Activated T-cell treated with anti-CD3 and anti-CD28 coated beads, Interleukin-2, amount 50 U/mL, for 24 hours (primary cell): ENCODE results near the gene PDCD2L.
"Not testable (repeated sequence)": the region's sequence is repeated elsewhere in the genome, so short reads cannot be mapped to it uniquely, and the experiment has no call there.

ENCODE experiments used
- DNase-seq: peaks from one replicate; pipeline ENCODE4 v3.0.0-alpha.2; 2020
- H3K27ac Mint-ChIP-seq: 2 replicates; pipeline ENCODE4 v1.8.0; 2020; ENCODE audit warnings: mild to moderate bottlenecking, mixed read lengths
- H3K27me3 Mint-ChIP-seq: 2 replicates; pipeline ENCODE4 v1.8.0; 2020; ENCODE audit warnings: mixed read lengths
- H3K36me3 Mint-ChIP-seq: 2 replicates; pipeline ENCODE4 v1.8.0; 2020; ENCODE audit warnings: low read depth, mixed read lengths
- H3K4me1 Mint-ChIP-seq: 2 replicates; pipeline ENCODE4 v1.8.0; 2020; ENCODE audit warnings: low read depth, mixed read lengths
- H3K4me3 Mint-ChIP-seq: 2 replicates; pipeline ENCODE4 v1.8.0; 2020; ENCODE audit warnings: mild to moderate bottlenecking, moderate library complexity, mixed read lengths
- H3K9me3 Mint-ChIP-seq: 2 replicates; pipeline ENCODE4 v1.8.0; 2020; ENCODE audit warnings: mixed read lengths

The PDCD2L gene

GRCh38 chr19:34388745-34389144 lies 15.5 kb upstream of the PDCD2L start:
- not testable (repeated sequence) for H3K4me1 Mint-ChIP-seq, H3K27me3 Mint-ChIP-seq, H3K9me3 Mint-ChIP-seq, H3K27ac Mint-ChIP-seq, H3K4me3 Mint-ChIP-seq, DNase-seq
- peaks cover 53% of the 10 kb centered on the region for H3K36me3 Mint-ChIP-seq

- Mint-ChIP-seq H3K4me1 (no peaks in the 10 kb centered on the region), H3K9me3 (no peaks in the 10 kb centered on the region), H3K27ac (no peak overlapping the region), H3K36me3 (peaks cover 46% of the 10 kb centered on the region), H3K4me3 (no peak overlapping the region), H3K27me3 (no peaks in the 10 kb centered on the region)
- DNase-seq: no peak
These were observed 12.4 kb upstream of the PDCD2L start for GRCh38 chr19:34391813-34392212.

- H3K27ac Mint-ChIP-seq: no peak overlapping the region
These were observed 11.2 kb upstream of the PDCD2L start for GRCh38 chr19:34393031-34393430.

DNA sequence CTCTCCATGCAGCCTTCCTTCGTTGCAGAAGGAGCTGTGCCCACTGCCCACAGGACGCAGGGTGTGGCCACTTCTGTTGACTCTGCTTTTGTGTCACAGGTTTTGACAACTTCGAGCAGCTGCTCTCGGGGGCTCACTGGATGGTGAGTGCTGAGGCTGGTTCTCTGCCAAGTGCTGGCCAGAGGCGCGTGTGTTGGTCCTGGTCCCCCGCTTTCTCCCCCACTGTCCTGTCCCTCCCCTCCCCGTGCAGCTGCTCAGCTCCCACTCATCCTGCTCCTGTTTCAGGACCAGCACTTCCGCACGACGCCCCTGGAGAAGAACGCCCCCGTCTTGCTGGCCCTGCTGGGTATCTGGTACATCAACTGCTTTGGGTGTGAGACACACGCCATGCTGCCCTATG lies 10.6 kb upstream of the PDCD2L start:
- Mint-ChIP-seq H3K27me3 (no peaks in the 10 kb centered on the region), H3K4me1 (no peaks in the 10 kb centered on the region)

More at GRCh38 chr19:34393031-34393430, 11.2 kb upstream of the PDCD2L start:
- Mint-ChIP-seq H3K4me3 (no peak overlapping the region), H3K9me3 (no peaks in the 10 kb centered on the region), H3K27me3 (no peaks in the 10 kb centered on the region), H3K4me1 (no peaks in the 10 kb centered on the region), H3K36me3 (peaks cover 44% of the 10 kb centered on the region)
- DNase-seq: no peak

GRCh38 chr19:34397853-34398252 lies 6.3 kb upstream of the PDCD2L start:
- H3K27me3 Mint-ChIP-seq: no peaks in the 10 kb centered on the region
- H3K36me3 Mint-ChIP-seq: peaks cover 78% of the 10 kb centered on the region
- H3K9me3 Mint-ChIP-seq: no peaks in the 10 kb centered on the region
- no peak overlapping the region for H3K4me3 Mint-ChIP-seq
- no peak for DNase-seq
- H3K4me1 Mint-ChIP-seq: no peaks in the 10 kb centered on the region
- no peak overlapping the region for H3K27ac Mint-ChIP-seq

More for the DNA sequence above, 10.6 kb upstream of the PDCD2L start:
- no peak overlapping the region for H3K27ac Mint-ChIP-seq
- H3K9me3 Mint-ChIP-seq: no peaks in the 10 kb centered on the region
- peaks cover 44% of the 10 kb centered on the region for H3K36me3 Mint-ChIP-seq
- DNase-seq: no peak
- no peak overlapping the region for H3K4me3 Mint-ChIP-seq

DNA sequence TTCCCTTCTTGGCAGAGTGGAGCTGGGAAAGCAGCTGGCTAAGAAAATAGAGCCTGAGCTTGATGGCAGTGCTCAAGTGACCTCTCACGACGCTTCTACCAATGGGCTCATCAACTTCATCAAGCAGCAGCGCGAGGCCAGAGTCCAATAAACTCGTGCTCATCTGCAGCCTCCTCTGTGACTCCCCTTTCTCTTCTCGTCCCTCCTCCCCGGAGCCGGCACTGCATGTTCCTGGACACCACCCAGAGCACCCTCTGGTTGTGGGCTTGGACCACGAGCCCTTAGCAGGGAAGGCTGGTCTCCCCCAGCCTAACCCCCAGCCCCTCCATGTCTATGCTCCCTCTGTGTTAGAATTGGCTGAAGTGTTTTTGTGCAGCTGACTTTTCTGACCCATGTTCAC lies 4.3 kb upstream of the PDCD2L start:
- Mint-ChIP-seq H3K36me3 (peaks cover 76% of the 10 kb centered on the region), H3K27ac (no peak overlapping the region), H3K27me3 (no peaks in the 10 kb centered on the region), H3K9me3 (no peaks in the 10 kb centered on the region), H3K4me1 (peaks cover 8% of the 10 kb centered on the region), H3K4me3 (no peak overlapping the region)
- DNase-seq: no peak

DNA sequence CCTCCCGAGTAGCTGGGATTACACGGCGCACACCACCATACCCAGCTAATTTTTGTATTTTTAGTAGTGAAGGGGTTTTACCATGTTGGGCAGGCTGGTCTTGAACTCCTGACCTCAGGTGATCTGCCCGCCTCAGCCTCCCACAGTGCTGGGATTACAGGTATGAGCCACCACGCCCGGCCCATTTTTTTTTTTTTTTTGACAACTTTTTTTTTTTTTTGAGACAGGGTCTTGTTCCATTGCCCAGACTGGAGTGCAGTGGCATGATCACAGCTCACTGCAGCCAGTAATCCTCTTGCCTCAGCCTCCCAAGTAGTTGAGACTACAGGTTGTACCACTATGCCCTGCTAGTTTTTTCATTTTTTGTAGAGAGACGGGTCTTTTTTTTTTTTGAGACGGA lies 3.4 kb upstream of the PDCD2L start:
- not testable (repeated sequence) for DNase-seq, H3K27ac Mint-ChIP-seq, H3K9me3 Mint-ChIP-seq, H3K27me3 Mint-ChIP-seq, H3K4me3 Mint-ChIP-seq
- peaks cover 10% of the 10 kb centered on the region for H3K4me1 Mint-ChIP-seq
- peaks cover 74% of the 10 kb centered on the region for H3K36me3 Mint-ChIP-seq

GRCh38 chr19:34402074-34402600 lies 2.1 kb upstream of the PDCD2L start:
- Mint-ChIP-seq H3K27ac (peak overlapping the region; percentile 51), H3K27me3 (no peaks in the 10 kb centered on the region), H3K36me3 (peaks cover 73% of the 10 kb centered on the region), H3K4me3 (no peak overlapping the region), H3K4me1 (peaks cover 16% of the 10 kb centered on the region), H3K9me3 (no peaks in the 10 kb centered on the region)
- no peak for DNase-seq

DNA sequence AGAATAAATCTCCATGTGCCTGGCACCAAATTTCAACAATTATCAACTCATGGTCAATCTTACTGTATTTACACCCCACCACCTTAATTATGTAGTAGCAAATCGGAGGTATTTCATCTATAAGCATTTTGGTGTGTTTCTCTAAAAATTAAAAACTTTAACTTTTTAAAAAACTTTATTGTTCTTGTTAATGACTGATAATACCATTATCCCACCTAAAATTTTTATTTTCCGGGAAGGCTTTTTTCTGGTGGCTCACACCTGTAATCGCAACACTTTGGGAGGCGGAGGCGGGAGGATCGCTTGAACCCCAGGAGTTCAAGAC lies 453 bp upstream of the PDCD2L start:
- peak overlapping the region; percentile 91 for H3K4me3 Mint-ChIP-seq
- H3K9me3 Mint-ChIP-seq: no peaks in the 10 kb centered on the region
- DNase-seq: no peak
- H3K36me3 Mint-ChIP-seq: peaks cover 74% of the 10 kb centered on the region
- no peaks in the 10 kb centered on the region for H3K27me3 Mint-ChIP-seq
- peaks cover 27% of the 10 kb centered on the region for H3K4me1 Mint-ChIP-seq
- H3K27ac Mint-ChIP-seq: peak overlapping the region; percentile 94

GRCh38 chr19:34405892-34406660 lies 1.9 kb downstream of the PDCD2L start:
- Mint-ChIP-seq H3K27ac (no peak overlapping the region), H3K9me3 (no peaks in the 10 kb centered on the region), H3K4me3 (peak overlapping the region; percentile 91), H3K4me1 (peaks cover 37% of the 10 kb centered on the region), H3K36me3 (peaks cover 73% of the 10 kb centered on the region), H3K27me3 (no peaks in the 10 kb centered on the region)
- DNase-seq: no peak

DNA sequence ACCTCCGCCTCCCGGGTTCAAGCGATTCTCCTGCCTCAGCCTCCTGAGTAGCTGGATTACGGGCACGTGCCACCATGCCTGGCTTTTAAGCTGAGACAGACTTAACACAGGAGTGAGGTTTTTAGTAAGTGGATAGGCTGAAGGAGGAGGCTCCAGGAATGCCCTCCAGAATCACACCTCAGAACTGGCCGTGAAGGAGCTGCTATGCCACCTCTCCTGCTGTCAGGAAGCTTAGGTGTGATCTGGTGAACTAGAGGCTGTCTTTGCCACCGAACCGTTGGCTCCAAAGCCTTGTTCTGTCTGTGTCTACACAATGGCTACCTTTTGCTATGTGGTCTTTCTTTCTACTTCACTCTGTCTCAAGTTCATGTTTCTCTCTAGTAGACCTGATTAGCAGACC lies 4.2 kb downstream of the PDCD2L start:
- Mint-ChIP-seq H3K27me3 (no peaks in the 10 kb centered on the region), H3K9me3 (no peaks in the 10 kb centered on the region), H3K4me3 (no peak overlapping the region), H3K36me3 (peaks cover 78% of the 10 kb centered on the region), H3K27ac (peak overlapping the region; percentile 57), H3K4me1 (peaks cover 37% of the 10 kb centered on the region)
- no peak for DNase-seq

- Mint-ChIP-seq H3K9me3 (no peaks in the 10 kb centered on the region), H3K36me3 (peaks cover 83% of the 10 kb centered on the region), H3K27me3 (no peaks in the 10 kb centered on the region), H3K4me1 (peaks cover 31% of the 10 kb centered on the region), H3K27ac (peak overlapping the region; percentile 57), H3K4me3 (no peak overlapping the region)
- DNase-seq: no peak
These were observed 5.3 kb downstream of the PDCD2L start for GRCh38 chr19:34409189-34410164.

DNA sequence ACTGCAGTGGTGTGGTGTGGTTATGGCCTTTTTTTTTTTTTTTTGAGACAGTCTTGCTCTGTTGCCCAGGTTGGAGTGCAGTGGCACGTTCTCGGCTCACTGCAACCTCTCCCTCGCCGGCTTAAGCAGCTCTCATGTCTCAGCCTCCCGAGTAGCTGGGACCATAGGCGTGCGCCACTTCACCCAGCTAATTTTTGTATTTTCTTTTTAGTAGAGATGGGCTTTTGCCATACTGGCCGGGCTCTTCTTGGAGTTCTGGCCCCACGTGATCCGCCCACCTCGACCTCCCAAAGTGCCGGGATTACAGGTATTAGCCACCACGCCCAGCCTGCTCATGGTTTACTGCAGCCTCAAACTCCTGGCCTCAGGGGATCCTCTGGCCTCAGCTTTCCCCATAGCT lies 7.0 kb downstream of the PDCD2L start:
- no peak overlapping the region for H3K4me3 Mint-ChIP-seq
- no peak for DNase-seq
- H3K27ac Mint-ChIP-seq: no peak overlapping the region
- no peaks in the 10 kb centered on the region for H3K9me3 Mint-ChIP-seq
- peaks cover 25% of the 10 kb centered on the region for H3K4me1 Mint-ChIP-seq
- no peaks in the 10 kb centered on the region for H3K27me3 Mint-ChIP-seq
- peaks cover 86% of the 10 kb centered on the region for H3K36me3 Mint-ChIP-seq

DNA sequence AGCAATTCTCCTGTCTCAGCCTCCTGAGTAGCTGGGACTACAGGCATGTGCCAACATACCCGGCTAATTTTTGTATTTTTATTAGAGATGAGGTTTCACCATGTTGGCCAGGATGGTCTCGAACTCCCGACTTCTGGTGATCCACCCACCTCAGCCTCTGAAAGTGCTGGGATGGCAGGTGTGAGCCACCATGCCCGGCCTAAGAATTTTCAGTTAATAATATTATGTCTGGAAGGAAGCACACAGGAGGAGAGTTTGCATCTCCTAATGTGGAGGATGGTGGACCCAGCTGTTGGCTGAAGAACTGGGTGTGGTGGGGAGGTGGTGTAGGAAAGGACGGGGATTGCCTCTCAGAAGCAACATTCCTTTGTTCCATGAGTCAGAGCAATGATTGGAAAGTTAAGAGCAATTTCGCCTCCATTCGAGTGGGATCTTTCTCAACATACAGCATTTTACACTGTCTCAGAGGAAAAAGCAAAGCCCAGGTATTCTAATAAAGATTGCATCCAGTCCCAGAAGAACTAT lies 11.9 kb downstream of the PDCD2L start:
- H3K9me3 Mint-ChIP-seq: no peaks in the 10 kb centered on the region
- H3K36me3 Mint-ChIP-seq: peaks cover 87% of the 10 kb centered on the region
- H3K4me1 Mint-ChIP-seq: peaks cover 7% of the 10 kb centered on the region
- H3K4me3 Mint-ChIP-seq: no peak overlapping the region
- no peaks in the 10 kb centered on the region for H3K27me3 Mint-ChIP-seq
- DNase-seq: no peak
- no peak overlapping the region for H3K27ac Mint-ChIP-seq
